Activated T-helper 1 cell treated with anti-CD3 and anti-CD28 coated beads, Interleukin-12 subunit alpha, Interleukin-12 subunit beta, Interleukin-2, Interleukin-4 antibody, amounts not matched to agents 30 ng/mL and 10 ng/mL and 1 ng/mL, durations not matched to agents 14 hours and 24 hours and 36 hours (primary cell): Measurements from ENCODE around the gene EXOC4. TPM values are rescaled to one million over a fixed set of nuclear protein-coding genes. Genes with fewer than 3 reads are reported as not detected.

ENCODE experiments used
- DNase-seq: peaks from one replicate; pipeline ENCODE4 v3.0.0; 2021; ENCODE audit warnings: low spot score
- H3K27ac Mint-ChIP-seq: one replicate; pipeline ENCODE4 v1.8.0; 2021; ENCODE audit warnings: mild to moderate bottlenecking, mixed read lengths
- H3K27me3 Mint-ChIP-seq: one replicate; pipeline ENCODE4 v1.8.0; 2022; ENCODE audit warnings: mild to moderate bottlenecking, moderate library complexity, mixed read lengths; ENCODE audit not compliant: insufficient read depth
- H3K36me3 Mint-ChIP-seq: one replicate; pipeline ENCODE4 v1.8.0; 2021; ENCODE audit warnings: low read depth, mixed read lengths
- H3K4me1 Mint-ChIP-seq: one replicate; pipeline ENCODE4 v1.8.0; 2021; ENCODE audit warnings: low read depth, mixed read lengths
- H3K4me3 Mint-ChIP-seq: one replicate; pipeline ENCODE4 v1.8.0; 2021; ENCODE audit warnings: mild to moderate bottlenecking, moderate library complexity, mixed read lengths
- H3K9me3 Mint-ChIP-seq: one replicate; pipeline ENCODE4 v1.8.0; 2021; ENCODE audit warnings: mixed read lengths
- intact Hi-C: fragments of 100-400 bp; cut with micrococcal nuclease; formaldehyde crosslinking; loops from one replicate; pipeline ENCODE4 v1.15.1; 2024
- total RNA-seq: library from RNA; stranded (reverse); gene quantifications from 2 replicates; pipeline ENCODE4 v1.2.3, GENCODE V29; 2022

Gene EXOC4
- total RNA-seq, 1 donor from 2014 or later = 58.6 TPM

DNA sequence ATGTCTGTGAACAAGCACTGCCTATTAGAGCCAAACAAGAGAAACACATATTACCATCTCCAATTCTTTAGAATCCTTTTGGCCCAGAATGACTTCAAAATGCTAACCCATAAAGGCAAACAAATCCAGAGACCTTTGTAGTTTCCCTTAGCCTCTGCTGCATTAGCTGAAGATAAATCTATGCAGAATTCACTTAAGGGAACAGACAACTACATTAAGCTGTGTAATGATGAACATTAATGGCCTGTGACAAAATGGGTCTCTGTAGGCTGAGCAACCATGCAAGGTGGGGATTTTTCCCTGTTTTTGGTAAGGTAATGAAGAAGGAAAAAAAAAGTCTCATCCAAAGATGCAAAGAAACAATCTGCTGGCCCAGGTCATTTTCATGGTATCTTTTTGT is 411.6 kb downstream of the EXOC4 start:
- Mint-ChIP-seq H3K4me3 (no peak overlapping the region), H3K27me3 (no peaks in the 10 kb centered on the region), H3K4me1 (peaks cover 11% of the 10 kb centered on the region), H3K36me3 (peaks cover 2% of the 10 kb centered on the region), H3K27ac (no peak overlapping the region), H3K9me3 (no peaks in the 10 kb centered on the region)
- intact Hi-C loops = no loop called here
- no peak for DNase-seq

GRCh38 chr7:133668296-133669060 is 415.6 kb downstream of the EXOC4 start:
- H3K9me3 Mint-ChIP-seq = no peaks in the 10 kb centered on the region

GRCh38 chr7:133669061-133669455 is 416.2 kb downstream of the EXOC4 start:
- Mint-ChIP-seq H3K4me1 (no peaks in the 10 kb centered on the region), H3K9me3 (no peaks in the 10 kb centered on the region), H3K27ac (no peak overlapping the region), H3K27me3 (no peaks in the 10 kb centered on the region), H3K4me3 (no peak overlapping the region), H3K36me3 (no peaks in the 10 kb centered on the region)
- intact Hi-C loops = no loop called here
- no peak for DNase-seq

More at GRCh38 chr7:133668296-133669060, 415.6 kb downstream of the EXOC4 start:
- no peak for DNase-seq
- intact Hi-C loops = no loop called here
- Mint-ChIP-seq H3K36me3 (peaks cover 2% of the 10 kb centered on the region), H3K4me3 (no peak overlapping the region), H3K27ac (no peak overlapping the region), H3K4me1 (no peaks in the 10 kb centered on the region), H3K27me3 (no peaks in the 10 kb centered on the region)

DNA sequence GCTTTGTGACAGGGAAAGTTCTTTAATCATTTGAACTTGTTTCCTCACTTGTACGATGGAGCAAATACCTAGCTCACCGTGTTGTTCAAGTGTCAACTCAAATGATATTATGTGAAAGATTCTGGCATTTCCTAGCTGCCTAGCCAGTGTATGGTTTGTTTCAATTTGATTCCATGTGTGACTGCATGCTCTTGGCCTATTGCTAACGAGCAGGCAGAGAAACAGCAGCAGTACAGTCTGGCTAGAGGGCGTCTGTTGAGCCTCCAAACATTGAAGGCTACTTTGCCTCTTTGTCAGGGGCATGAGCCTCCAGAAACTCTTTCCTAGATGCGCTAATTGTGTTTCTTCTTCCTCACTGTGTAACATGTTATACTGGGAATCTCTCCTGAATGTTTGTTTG is 417.4 kb downstream of the EXOC4 start:
- H3K9me3 Mint-ChIP-seq = no peaks in the 10 kb centered on the region
- H3K27me3 Mint-ChIP-seq = no peaks in the 10 kb centered on the region
- no peak overlapping the region for H3K27ac Mint-ChIP-seq
- H3K36me3 Mint-ChIP-seq = no peaks in the 10 kb centered on the region
- DNase-seq = no peak
- H3K4me3 Mint-ChIP-seq = no peak overlapping the region
- no peaks in the 10 kb centered on the region for H3K4me1 Mint-ChIP-seq
- intact Hi-C loops = no loop called here

DNA sequence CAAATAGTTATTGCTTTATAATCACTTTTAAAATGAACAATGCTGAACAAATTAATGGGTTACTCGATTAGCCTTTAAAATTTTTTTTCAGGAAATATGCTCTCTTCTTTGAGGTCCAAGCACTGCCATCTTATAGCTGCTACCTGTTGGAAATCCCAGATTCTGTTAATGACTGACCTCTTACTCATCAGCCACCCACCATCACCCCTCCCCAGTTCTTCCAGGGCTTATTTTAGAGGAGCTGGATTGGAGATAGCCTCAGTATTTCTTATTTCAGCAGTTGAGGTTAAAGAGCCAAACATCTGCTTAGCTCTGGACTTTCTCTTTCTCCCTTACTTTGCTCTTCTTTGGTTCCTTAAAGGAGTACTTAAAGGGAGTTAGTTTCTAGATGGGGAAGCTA is 420.0 kb downstream of the EXOC4 start:
- Mint-ChIP-seq H3K9me3 (no peaks in the 10 kb centered on the region), H3K4me3 (no peak overlapping the region), H3K27ac (no peak overlapping the region), H3K36me3 (no peaks in the 10 kb centered on the region), H3K4me1 (no peaks in the 10 kb centered on the region), H3K27me3 (no peaks in the 10 kb centered on the region)
- DNase-seq = no peak
- intact Hi-C loops = no loop called here

DNA sequence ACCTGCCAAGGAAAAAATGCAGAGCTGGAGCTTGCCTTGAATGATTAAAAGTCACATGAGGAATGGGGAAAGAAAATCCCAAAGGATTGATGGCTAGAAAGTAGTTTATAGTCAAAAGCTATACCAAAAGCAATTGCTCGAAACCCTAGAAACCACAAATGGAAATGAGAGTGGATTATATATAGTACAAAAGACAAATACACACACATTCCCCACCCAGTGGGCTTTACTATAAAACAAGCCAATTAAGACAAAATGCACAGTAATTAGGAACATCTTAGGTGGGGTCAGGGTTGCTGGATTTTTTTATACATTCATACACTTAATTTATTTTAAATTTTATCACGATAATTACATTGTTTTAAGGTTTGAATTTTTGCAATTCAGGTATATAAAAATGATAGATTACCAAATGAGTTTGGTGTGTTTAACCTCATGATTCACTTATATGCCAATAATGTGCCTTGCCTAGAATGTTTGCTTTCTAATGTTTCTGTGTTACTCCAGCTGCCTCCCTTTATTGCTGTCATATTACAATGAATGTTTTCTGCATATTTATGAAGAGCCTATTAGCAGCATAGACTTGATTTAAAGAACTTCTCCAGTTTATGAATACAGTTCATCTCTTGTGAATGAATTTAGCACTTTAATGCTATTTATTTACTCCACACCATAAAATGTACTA is 421.3 kb downstream of the EXOC4 start:
- H3K9me3 Mint-ChIP-seq = no peaks in the 10 kb centered on the region
- no peaks in the 10 kb centered on the region for H3K4me1 Mint-ChIP-seq
- no peaks in the 10 kb centered on the region for H3K27me3 Mint-ChIP-seq
- H3K27ac Mint-ChIP-seq = no peak overlapping the region
- intact Hi-C loops = no loop called here
- DNase-seq = no peak
- H3K36me3 Mint-ChIP-seq = no peaks in the 10 kb centered on the region
- no peak overlapping the region for H3K4me3 Mint-ChIP-seq

DNA sequence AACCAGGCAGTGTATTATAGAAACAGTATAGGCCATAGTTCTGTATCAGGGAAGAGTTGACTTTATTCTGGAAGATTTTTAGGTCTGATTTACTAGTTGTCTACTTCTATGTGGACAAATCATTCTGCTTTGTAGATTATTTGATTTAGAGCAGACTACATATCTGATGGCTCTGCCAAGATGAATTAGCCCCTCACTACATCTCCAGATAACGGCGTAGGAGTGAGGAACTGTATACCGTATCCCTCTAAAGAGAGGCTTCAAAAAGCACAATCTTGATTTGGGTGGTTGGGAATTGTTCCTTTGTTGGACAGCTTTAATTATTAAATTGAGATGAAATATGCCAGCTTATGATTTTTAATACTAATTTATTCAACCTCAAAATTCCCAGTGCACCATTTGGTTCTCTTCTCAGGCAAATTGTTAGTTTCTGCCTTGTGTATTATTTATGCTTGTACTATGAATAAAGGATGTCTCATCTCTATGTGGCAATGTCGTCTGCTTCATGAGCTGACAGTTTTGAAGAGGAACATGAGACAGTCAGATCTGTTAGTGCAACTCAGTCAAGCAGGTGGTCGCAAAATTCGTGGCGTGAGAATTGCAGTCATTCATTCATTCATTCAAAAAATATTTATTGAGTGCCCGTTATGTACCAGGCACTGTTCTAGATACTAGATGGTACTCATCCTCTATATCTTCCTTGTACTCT is 422.8 kb downstream of the EXOC4 start:
- no peaks in the 10 kb centered on the region for H3K4me1 Mint-ChIP-seq
- no peak overlapping the region for H3K4me3 Mint-ChIP-seq
- no peaks in the 10 kb centered on the region for H3K9me3 Mint-ChIP-seq
- no peak overlapping the region for H3K27ac Mint-ChIP-seq
- H3K27me3 Mint-ChIP-seq = no peaks in the 10 kb centered on the region
- intact Hi-C loops = no loop called here
- no peak for DNase-seq
- no peaks in the 10 kb centered on the region for H3K36me3 Mint-ChIP-seq

DNA sequence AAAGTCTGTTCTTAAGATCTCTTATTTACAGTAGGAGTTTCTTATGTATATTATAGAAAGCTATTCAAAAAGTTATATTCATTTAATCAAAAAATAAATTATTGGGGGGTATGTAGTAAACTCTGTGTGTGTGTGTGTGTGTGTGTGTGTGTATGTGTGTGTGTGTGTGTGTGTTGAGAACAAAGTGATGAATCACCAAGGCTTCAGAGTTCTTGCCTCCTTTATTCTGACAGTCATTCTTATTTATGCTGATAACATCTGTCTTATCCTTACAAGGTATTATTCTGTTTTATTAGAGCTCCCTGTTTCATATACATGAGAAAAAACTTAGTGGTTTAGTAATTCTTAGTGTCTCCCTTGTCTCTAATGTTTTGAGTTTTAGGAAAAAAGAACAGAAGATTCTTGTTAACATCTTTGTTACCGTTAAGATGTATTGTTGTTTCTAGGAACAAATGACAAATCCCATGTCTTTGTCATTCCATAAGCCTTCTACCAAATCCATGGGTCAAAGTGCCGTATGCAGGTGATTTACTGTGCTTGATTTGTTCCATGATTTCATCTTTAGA is 424.0 kb downstream of the EXOC4 start:
- no peak overlapping the region for H3K4me3 Mint-ChIP-seq
- intact Hi-C loops = no loop called here
- H3K36me3 Mint-ChIP-seq = no peaks in the 10 kb centered on the region
- no peaks in the 10 kb centered on the region for H3K9me3 Mint-ChIP-seq
- no peak overlapping the region for H3K27ac Mint-ChIP-seq
- H3K27me3 Mint-ChIP-seq = no peaks in the 10 kb centered on the region
- no peaks in the 10 kb centered on the region for H3K4me1 Mint-ChIP-seq
- DNase-seq = no peak

DNA sequence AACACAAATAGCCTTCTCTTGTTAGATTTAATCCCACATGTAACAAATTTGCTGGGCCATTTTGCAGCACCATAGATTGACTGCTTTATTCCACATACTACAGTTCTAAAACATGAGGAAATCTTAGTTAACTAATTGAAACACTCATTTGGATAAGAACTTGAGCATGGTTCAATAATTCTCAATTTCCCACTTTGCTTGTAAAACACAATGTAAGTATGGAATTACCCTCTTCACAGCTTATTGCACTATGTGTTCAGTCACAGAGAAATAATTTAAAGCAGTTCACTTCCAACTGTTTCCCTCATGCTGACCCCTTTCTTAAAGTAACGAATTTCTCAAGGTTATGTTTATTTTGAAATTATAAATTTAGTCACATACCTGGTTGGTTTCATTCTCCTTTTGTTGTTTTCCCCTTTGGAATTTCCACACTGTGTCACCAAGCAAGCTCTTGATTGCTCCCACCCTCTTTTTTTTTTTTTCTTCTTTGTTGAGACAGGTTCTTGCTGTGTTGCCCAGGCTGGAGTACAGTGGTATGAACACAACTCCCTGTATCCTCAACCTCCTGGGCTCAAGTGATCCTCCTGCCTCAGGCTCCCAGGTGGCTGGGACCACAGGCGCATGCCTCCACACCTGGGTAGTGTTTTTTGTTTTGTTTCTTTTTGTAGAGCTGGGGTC is 425.4 kb downstream of the EXOC4 start:
- no peaks in the 10 kb centered on the region for H3K9me3 Mint-ChIP-seq
- H3K36me3 Mint-ChIP-seq = no peaks in the 10 kb centered on the region
- H3K27ac Mint-ChIP-seq = no peak overlapping the region
- intact Hi-C loops = no loop called here
- DNase-seq = no peak
- no peak overlapping the region for H3K4me3 Mint-ChIP-seq
- H3K27me3 Mint-ChIP-seq = no peaks in the 10 kb centered on the region
- H3K4me1 Mint-ChIP-seq = no peaks in the 10 kb centered on the region

- Mint-ChIP-seq H3K27ac (no peak overlapping the region), H3K27me3 (no peaks in the 10 kb centered on the region), H3K36me3 (no peaks in the 10 kb centered on the region), H3K4me3 (no peak overlapping the region), H3K4me1 (no peaks in the 10 kb centered on the region), H3K9me3 (no peaks in the 10 kb centered on the region)
- DNase-seq = no peak
- intact Hi-C loops = no loop called here
These were observed 427.1 kb downstream of the EXOC4 start for GRCh38 chr7:133679977-133680376.

GRCh38 chr7:133681529-133681928 is 428.7 kb downstream of the EXOC4 start:
- H3K27me3 Mint-ChIP-seq = no peaks in the 10 kb centered on the region
- H3K4me1 Mint-ChIP-seq = no peaks in the 10 kb centered on the region
- H3K9me3 Mint-ChIP-seq = no peaks in the 10 kb centered on the region
- no peak overlapping the region for H3K27ac Mint-ChIP-seq
- H3K36me3 Mint-ChIP-seq = no peaks in the 10 kb centered on the region
- intact Hi-C loops = no loop called here
- no peak for DNase-seq
- no peak overlapping the region for H3K4me3 Mint-ChIP-seq

- H3K4me3 Mint-ChIP-seq = no peak overlapping the region
- no peak for DNase-seq
- H3K36me3 Mint-ChIP-seq = no peaks in the 10 kb centered on the region
- intact Hi-C loops = no loop called here
- no peaks in the 10 kb centered on the region for H3K4me1 Mint-ChIP-seq
- no peaks in the 10 kb centered on the region for H3K27me3 Mint-ChIP-seq
- no peak overlapping the region for H3K27ac Mint-ChIP-seq
- no peaks in the 10 kb centered on the region for H3K9me3 Mint-ChIP-seq
These were observed 429.7 kb downstream of the EXOC4 start for GRCh38 chr7:133682364-133683181.
